ENCODE data around the gene STK17B. TPM values are rescaled to one million over a fixed set of nuclear protein-coding genes. Genes with fewer than 3 reads are reported as not detected.

STK17B gene
- total RNA-seq, 1 experiment from 2014 or later: 16.9 TPM

- H3K4me3 ChIP-seq (replicated peaks in 1 of 2; ENCODE audit: low read depth in 1 of 2, low read length in 2 of 2): no peak overlapping the region
- ATAC-seq: no peak
- no peaks in the 10 kb centered on the region for H4K20me1 ChIP-seq (ENCODE audit: insufficient read depth)
- no peak overlapping the region for H3K27ac ChIP-seq (ENCODE audit: low read depth, low read length)
- CTCF ChIA-PET: no interaction called here
- H3K27me3 ChIP-seq (ENCODE audit: insufficient read depth, low read length): no peaks in the 10 kb centered on the region
- BruUV-seq (replicated peaks): no TSS peak
- DNase-seq (ENCODE audit: low read depth, low spot score): no peak
- H3K9me3 ChIP-seq (ENCODE audit: control insufficient read depth in 1 of 2, insufficient read depth in 1 of 2, low read depth in 1 of 2, low read length in 2 of 2): no peaks in the 10 kb centered on the region
- H3K9ac ChIP-seq (ENCODE audit: low read length): no peak overlapping the region
- TF ChIP-seq ZNF274 (IDR thresholded peaks at IDR 0.05; ENCODE audit: low read depth, low read length) (no peak), ATF3 (IDR thresholded peaks at IDR 0.05) (no peak)
- no peaks in the 10 kb centered on the region for H3K9me2 ChIP-seq (ENCODE audit: insufficient read depth)
- H3K36me3 ChIP-seq (ENCODE audit: control insufficient read depth in 1 of 2, insufficient read depth in 2 of 2, low read length in 2 of 2): no peaks in the 10 kb centered on the region
- H3K4me2 ChIP-seq (ENCODE audit: low read length): no peak overlapping the region
- POLR2A ChIA-PET: no interaction called here
- no peak overlapping the region for H2AFZ ChIP-seq (ENCODE audit: low read depth, low read length, poor library complexity, severe bottlenecking)
- intact Hi-C loops (cut with micrococcal nuclease): no loop called here
- no peaks in the 10 kb centered on the region for H3K79me2 ChIP-seq (ENCODE audit: insufficient read depth, low read length)
- RAD21 ChIA-PET (ENCODE audit: low non-redundant PET in 1 of 2, low total read pairs in 2 of 2, uncharacterized antibody in 2 of 2, unreplicated experiment in 2 of 2): no interaction called here
- H3K4me1 ChIP-seq (ENCODE audit: control insufficient read depth in 1 of 2, insufficient read depth in 2 of 2, low read length in 2 of 2): no peaks in the 10 kb centered on the region
These were observed 74.2 kb downstream of the STK17B start for GRCh38 chr2:196096982-196097745.

- ChIA-PET POLR2A (no interaction called here), RAD21 (ENCODE audit: low non-redundant PET in 1 of 2, low total read pairs in 2 of 2, uncharacterized antibody in 2 of 2, unreplicated experiment in 2 of 2) (no interaction called here), CTCF (no interaction called here)
- Histone ChIP-seq H3K4me3 (replicated peaks in 1 of 2; ENCODE audit: low read depth in 1 of 2, low read length in 2 of 2) (no peak overlapping the region), H3K27me3 (ENCODE audit: insufficient read depth, low read length) (no peaks in the 10 kb centered on the region), H3K4me2 (ENCODE audit: low read length) (no peak overlapping the region), H2AFZ (ENCODE audit: low read depth, low read length, poor library complexity, severe bottlenecking) (no peak overlapping the region), H3K27ac (ENCODE audit: low read depth, low read length) (no peak overlapping the region), H4K20me1 (ENCODE audit: insufficient read depth) (no peaks in the 10 kb centered on the region), H3K79me2 (ENCODE audit: insufficient read depth, low read length) (no peaks in the 10 kb centered on the region), H3K4me1 (ENCODE audit: control insufficient read depth in 1 of 2, insufficient read depth in 2 of 2, low read length in 2 of 2) (no peaks in the 10 kb centered on the region), H3K9me2 (ENCODE audit: insufficient read depth) (no peaks in the 10 kb centered on the region), H3K9ac (ENCODE audit: low read length) (no peak overlapping the region), H3K9me3 (ENCODE audit: control insufficient read depth in 1 of 2, insufficient read depth in 1 of 2, low read depth in 1 of 2, low read length in 2 of 2) (no peaks in the 10 kb centered on the region), H3K36me3 (ENCODE audit: control insufficient read depth in 1 of 2, insufficient read depth in 2 of 2, low read length in 2 of 2) (no peaks in the 10 kb centered on the region)
- DNase-seq (ENCODE audit: low read depth, low spot score): no peak
- BruUV-seq (replicated peaks): no TSS peak
- intact Hi-C loops (cut with micrococcal nuclease): no loop called here
- no peak for ATAC-seq
- TF ChIP-seq SIN3A (IDR thresholded peaks at IDR 0.05; ENCODE audit: low read depth): no peak
- no peak for TF ChIP-seq JUND (IDR thresholded peaks at IDR 0.05)
- TF ChIP-seq TCF7L2 (IDR thresholded peaks at IDR 0.05; ENCODE audit: borderline replicate concordance, extremely low read depth, insufficient read depth, insufficient read length): no peak
- no peak for TF ChIP-seq EZH2phosphoT487 (IDR thresholded peaks at IDR 0.05; ENCODE audit: borderline replicate concordance)
- no peak for TF ChIP-seq SRF (IDR thresholded peaks at IDR 0.05; ENCODE audit: low read depth)
- no peak for TF ChIP-seq ZBTB33 (IDR thresholded peaks at IDR 0.05; ENCODE audit: extremely low read depth, insufficient replicate concordance, low read length)
- TF ChIP-seq ZFX (IDR thresholded peaks at IDR 0.05): no peak
- TF ChIP-seq CBX3 (IDR thresholded peaks at IDR 0.05; ENCODE audit: low read depth): no peak
- TF ChIP-seq ZNF274 (IDR thresholded peaks at IDR 0.05; ENCODE audit: low read depth, low read length): no peak
- no peak for TF ChIP-seq CEBPB (IDR thresholded peaks at IDR 0.05; ENCODE audit: low read depth)
- TF ChIP-seq REST (IDR thresholded peaks at IDR 0.05; ENCODE audit: low read depth): no peak
- no peak for TF ChIP-seq YY1 (IDR thresholded peaks at IDR 0.05; ENCODE audit: extremely low read depth, insufficient replicate concordance, low read depth, low read length)
- no peak for TF ChIP-seq FOSL1 (IDR thresholded peaks at IDR 0.05; ENCODE audit: low read depth)
These were observed 75.1 kb downstream of the STK17B start for GRCh38 chr2:196096264-196096663.

Data from HCT116 (cell line).